GM15510 (cell line): ENCODE data around the gene SZRD1.

Experiments
- POLR2A ChIP-seq: IDR thresholded peaks from 3 replicates; pipeline ENCODE4 v1.6.1; 2011; ENCODE audit warnings: borderline replicate concordance; ENCODE audit not compliant: insufficient read length; ENCODE audit errors: extremely low read depth

Gene SZRD1

DNA sequence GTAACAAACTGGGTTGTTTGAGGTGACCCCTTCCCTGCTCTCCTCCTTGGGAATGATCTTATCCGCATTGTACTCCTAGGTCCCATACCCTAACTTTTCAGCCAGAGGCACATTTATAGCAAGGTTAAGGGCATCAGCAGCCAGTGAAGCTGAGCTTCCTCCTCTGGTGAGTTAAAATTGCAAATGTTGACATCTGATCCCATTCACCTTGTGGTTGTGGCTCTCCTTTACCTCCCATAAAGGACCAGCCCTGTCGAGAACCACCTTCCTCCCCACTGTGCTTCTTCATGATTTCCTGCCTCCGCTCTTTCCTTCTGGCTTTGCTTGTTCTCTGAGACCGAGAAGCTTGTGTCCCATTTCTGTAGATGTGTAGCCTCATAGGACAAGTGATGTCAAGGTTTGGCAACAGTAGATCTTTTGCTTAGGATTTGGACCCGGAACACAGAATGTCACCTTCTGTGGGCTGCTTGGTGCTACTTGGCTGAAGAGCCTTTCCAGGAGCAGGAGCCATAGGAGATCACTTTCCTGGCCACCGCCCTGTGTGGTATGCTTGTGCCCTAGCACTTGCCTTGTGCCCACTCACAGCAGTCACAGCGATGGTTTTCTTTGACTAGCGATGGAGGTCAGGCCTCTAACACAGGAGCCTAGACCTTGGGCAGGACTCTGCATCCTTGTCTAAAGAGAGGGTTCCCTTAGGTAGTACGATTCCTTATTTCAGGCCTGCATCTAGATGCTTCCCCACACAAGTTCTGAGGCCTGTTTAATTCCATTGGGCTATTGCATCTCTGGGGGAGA, 18.8 kb downstream of the SZRD1 start:
- no peak for TF ChIP-seq POLR2A

DNA sequence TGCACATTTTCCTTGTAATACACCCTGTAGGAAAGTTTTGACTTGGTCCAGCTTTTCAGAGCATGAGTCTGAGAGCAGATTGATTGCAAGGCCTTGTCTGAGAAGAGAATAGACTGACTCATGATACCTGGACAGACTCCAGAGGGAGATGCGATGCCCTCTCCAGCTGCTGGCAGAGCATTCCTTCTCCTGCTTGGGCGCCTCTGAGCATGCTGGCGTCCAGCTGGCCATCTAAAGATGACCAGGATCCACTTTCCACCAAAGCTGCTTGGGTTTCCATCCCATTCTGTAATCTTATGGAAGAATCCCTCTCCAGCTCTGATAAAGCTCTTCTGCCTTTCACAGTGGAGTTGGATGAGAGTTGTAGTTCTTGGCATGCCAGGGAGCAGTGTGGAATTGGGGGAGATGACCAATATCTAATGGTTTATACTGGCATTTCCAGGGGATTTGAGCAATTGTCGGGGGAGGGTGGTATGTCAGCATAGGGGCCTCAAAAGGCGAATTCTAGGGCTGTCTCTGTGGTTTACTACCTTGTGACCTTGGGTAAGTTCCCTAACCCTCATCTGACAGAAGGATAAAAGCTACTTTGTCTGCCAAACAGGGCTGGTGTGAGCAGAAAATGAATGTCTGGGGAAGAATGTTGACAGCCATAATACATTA, 19.5 kb downstream of the SZRD1 start:
- TF ChIP-seq POLR2A = no peak

DNA sequence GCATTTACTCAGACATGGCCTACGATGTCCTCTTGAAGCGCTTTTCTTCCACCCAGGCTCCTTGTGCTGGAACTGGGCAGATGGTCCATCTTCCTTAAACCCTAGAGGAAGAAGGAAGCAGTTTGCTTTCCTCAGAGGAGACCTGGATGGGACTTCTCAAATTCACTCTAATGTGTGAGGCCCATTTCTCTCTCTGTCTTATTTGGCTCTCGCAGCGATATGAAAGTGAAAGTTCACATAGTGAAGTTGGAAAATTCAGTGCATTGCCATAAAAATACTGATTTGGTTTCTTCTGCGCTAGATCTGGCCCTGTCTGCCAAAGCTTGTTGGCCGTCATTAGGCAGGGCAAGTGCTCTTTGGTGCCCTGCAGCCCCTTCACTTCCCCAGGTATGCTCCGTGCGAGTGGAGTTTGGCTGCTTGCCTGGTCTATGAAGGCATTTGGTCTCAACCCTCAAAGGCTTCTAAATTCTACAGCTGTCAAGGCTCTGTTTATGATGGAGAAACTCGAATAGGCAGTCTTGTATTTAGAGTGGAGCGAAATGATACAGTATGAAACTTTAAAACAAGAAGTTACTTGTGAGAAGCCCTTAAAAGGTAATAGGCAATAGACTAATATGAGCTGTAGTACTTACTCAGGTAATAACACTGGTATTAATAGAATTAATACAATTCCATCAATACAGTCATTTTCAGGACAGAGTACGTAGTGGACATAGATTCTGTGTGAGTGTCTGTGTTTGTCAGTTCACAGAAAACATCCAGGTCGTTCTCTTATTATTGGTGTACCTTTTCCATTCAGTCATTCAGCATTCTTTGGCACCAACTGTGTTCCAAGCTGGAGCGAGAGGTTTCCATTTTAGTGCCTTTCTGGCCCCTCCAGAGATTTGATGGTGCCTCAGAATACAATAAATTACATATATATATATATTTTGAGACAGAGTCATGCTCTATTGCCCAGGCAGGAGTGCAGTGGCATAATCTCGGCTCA, 20.5 kb downstream of the SZRD1 start:
- no peak for TF ChIP-seq POLR2A

DNA sequence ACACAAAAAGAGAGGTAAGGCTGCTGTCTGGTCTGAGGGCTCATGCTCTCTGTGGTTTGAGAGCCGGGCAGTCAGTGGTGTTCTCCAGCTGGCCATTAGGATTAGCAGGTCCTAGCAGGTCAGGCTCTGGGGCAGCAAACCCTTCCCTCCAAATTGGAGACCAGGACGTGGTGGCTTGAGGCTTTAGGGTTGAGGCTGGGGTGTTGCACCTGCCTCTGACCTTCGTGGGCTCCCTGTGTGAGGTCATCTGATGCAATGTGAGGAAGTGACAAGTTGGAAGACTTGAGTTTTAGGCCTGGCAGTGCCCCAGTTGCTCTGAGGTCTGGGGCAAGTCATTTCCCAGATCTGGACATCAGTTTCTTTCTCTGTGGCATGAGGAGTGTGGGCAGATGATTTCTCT, 24.4 kb downstream of the SZRD1 start:
- TF ChIP-seq POLR2A = no peak

DNA sequence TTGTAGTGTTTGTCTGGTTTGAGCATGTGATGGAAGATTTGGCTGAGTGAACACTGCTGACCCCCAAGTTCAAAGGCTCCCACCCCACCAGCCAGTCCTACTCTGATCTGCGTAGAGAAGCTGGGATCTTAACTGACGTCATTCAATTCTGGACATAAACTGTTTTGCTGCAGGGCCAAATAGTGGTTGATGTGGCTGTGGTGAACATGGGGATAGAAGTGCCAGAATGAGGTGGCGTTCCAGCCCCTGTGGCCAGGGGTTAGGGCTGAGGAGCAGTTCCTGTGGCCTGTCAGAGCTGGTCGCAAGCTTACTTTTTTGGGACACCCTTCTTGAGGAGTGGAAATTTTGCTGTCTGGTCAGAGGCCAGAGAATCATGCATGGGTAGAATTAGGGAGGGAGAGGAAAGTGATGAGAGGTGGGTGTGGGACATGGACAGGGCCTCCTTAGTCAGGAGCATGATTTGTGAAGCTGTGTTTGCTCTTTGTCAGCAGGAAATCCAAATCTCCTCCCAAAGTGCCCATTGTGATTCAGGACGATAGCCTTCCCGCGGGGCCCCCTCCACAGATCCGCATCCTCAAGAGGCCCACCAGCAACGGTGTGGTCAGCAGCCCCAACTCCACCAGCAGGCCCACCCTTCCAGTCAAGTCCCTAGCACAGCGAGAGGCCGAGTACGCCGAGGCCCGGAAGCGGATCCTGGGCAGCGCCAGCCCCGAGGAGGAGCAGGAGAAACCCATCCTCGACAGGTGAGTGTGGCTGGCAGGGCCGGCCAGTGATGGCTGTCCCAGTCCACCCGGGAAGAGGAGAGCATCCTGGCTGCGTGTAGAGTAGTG, 25.9 kb downstream of the SZRD1 start:
- TF ChIP-seq POLR2A = no peak

DNA sequence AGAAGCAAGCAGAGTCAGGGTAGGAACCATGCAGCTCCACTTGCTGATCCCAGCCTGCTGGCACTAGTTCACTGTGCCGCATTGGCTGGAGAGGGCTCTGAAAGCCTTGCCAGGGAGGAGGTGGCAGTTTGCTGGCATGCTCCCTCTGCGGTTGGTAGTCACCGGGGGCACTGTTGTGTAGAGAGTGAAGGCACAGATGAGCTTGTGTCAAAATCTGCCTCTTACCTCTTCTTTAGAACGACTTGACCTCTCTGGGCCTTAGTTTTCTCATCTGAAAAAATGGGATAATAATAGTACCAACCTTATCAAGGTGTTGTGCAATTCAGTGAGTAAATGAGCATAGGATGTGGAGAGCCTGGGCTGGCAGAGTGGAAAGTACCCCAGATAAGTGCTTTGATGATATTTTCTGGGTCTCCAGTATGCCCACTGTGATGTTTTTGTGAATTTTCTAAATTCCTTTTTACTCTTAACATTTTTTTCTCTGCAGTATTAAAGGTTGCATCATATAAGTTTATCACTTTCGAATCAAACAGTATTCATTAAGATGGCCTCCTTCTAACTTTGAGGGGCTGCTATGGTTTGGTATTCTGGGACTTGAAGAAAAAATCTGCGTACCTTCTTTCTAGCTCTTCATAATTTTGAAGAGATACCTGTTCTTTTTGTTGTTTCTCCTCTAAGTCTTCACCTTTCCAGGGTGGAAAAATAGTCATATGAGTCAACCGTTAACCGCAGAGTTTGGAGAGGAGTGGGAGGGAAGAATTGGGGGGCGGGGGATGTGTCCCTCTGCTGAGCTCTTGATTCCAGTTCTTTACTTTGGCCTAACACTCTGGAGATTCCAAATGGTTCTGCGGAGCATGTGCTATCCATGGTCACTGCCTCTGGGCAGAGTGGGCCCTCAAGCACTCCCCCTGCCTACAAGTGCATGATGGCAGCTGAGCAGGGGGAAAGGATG, 26.8 kb downstream of the SZRD1 start:
- TF ChIP-seq POLR2A = no peak

DNA sequence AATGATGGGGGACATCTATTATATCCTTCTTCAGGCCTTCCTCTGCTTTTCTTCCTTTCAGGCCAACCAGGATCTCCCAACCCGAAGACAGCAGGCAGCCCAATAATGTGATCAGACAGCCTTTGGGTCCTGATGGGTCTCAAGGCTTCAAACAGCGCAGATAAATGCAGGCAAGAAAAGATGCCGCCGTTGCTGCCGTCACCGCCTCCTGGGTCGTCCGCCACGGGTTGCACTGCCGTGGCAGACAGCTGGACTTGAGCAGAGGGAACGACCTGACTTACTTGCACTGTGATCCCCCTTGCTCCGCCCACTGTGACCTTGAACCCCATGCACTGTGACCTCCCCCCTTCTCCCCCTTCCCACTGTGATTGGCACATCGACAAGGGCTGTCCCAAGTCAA, 27.9 kb downstream of the SZRD1 start:
- TF ChIP-seq POLR2A = no peak

DNA sequence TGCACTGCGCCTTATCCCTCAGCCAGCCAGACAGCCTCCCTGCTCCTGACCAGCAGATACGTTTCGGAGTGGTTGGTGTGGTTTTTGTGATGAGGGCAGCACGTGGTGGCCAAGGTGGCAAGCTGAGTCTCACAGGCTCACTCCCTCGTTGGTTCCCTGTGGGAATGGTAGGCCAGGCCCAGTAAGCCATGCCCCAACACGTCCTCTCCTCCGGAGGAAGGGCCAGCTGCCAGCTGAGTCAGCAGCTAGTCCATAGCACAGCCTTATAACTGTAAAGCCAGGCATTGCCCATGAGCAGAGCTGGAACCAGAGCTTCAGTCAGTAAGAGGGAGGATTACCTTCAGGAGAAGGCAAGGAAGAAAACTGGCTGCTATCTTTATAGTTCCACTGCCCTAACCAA, 29.5 kb downstream of the SZRD1 start:
- no peak for TF ChIP-seq POLR2A

DNA sequence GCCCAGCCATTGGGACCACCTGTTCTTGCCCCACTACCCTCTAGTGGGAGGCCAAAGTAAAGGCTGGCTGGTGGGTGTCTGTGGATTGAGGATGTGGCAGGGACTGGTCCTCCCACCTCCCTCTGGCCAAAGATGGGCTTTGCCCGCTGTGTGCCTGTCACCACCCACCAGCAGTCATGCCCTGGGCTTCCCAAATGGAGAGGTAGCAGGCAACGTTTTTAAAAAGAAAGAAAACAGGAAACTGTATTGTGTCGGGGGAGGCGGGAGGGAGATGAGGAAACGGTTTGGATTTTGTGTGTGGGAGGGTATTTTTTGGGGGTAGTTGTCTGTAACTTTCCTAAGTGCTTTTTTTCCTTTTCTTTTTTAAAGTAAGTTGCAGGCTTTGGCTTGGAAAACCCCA, 30.1 kb downstream of the SZRD1 start:
- TF ChIP-seq POLR2A = no peak

DNA sequence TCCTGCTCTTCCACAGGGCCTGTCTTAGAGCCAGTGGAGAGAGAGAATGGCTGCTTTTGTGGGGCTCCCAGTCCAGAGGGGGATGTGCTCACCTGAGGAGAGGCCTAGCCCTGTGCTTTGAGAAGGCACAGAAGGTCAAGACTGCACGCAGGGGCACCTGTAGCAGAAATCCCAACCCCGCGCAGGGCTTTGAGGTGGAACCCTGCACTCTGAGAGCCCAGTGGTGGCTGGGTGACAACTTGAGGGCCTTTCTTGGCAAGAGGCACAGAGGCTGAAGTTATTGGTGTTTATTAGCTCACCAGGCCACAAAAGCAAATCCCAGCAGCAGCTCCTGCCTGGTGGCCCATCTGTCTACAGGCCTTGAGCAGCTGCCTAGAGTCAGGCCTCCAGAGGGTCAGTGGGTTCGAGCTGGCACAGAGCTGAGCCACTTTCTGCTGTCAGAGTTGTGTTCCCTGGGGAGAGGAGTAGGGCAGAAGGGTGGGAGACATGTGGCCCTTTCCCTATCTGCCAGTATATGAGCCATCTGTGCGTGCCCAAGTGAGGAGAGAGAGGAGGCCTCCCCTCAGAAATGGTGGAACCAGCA, 31.4 kb downstream of the SZRD1 start:
- no peak for TF ChIP-seq POLR2A

DNA sequence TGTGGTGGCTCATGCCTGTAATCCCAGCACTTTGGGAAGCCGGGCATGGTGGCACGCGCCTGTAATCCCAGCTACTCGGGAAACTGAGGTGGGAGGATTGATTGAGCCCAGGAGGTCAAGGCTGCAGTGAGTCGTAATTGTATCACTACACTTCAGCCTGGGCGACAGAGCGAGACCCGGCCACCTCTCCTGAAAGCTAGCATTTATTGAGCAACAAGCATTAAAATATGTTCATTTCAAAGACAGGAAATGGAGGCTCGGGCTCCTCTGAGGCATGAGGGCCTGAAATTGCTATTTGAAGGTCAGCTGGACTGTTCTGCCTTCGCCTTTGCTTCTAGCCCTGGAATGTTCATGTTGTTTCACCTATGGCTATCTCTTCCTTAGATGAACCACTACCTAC, 35.7 kb downstream of the SZRD1 start:
- TF ChIP-seq POLR2A = no peak

DNA sequence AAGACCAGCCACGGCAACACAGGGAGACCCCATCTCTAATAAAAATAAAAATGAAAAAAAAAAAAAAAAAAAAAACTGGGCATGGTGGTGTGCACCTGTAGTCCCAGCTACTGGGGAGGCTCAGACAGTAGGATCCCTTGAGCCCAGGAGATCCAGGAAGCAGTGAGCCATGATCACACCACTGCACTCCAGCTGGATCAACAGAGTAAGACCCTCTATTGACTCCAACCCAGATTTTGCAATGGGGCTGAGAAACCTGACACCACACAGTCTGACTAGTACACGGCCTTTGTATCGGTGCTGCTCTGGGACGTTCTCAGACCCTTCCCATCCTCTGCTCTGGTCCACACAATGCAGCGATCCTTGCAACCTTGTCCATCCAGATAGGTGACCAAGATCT, 38.4 kb downstream of the SZRD1 start:
- no peak for TF ChIP-seq POLR2A

DNA sequence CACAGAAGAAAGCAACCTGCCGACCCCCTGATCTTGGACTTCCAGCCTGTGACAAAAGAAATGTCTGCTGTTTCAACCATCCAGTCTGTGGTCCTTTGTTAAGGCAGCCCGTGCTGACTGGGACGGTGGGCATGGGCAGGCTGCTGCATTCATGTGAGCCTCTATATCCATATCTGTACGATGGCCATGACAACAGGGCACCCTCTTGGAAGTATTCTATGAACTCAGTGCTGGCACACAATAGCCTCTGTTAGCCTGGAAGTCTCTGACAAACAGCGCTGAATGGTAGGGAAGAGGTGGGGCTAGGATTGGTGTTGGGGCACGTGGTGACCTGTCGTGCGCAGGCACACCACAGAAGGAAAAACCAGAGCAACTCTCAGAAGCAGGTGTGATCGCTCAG, 39.8 kb downstream of the SZRD1 start:
- no peak for TF ChIP-seq POLR2A
